ENCODE data around the gene ASAP2. TPM values are rescaled to one million over a fixed set of nuclear protein-coding genes. Genes with fewer than 3 reads are reported as not detected.

Gene ASAP2
- polyA plus RNA-seq, 3 donors = 0.08 to 1.1 (median 0.20) TPM

DNA sequence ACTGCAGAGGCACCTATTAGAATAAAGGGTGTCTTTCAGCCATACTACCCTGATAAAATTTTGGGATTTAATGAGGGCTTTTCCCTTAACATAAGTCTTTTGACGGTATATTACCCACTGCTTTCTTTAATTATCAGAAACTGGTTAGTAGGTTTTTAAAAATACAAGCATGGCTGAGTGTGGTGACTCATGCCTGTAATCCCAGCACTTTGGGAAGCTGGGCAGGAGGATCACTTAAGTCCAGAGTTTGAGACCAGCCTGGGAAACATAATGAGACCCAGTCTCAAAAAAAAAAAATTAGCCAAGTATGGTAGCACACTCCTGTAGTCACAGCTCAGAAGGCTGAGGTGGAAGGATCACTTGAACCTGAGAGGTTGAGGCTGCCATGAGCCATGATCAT is 232.9 kb downstream of the ASAP2 start:
- Histone ChIP-seq H3K9me3 (replicated peaks in 1 of 2; ENCODE audit: control insufficient read depth in 1 of 2, insufficient read depth in 1 of 2, low read length in 2 of 2) (no peaks in the 10 kb centered on the region), H3K4me3 (replicated peaks in 1 of 3; ENCODE audit: low read depth in 2 of 3, low read length in 3 of 3) (no peak overlapping the region), H3K36me3 (replicated peaks in 1 of 2; ENCODE audit: control insufficient read depth in 1 of 2, insufficient read depth in 2 of 2, low read length in 2 of 2) (peaks cover 76 to 95% of the 10 kb centered on the region in 2 donors), H3K9ac (ENCODE audit: insufficient read depth, low read length, poor library complexity, severe bottlenecking) (no peak overlapping the region), H3K27ac (ENCODE audit: low read depth in 1 of 2, low read length in 2 of 2) (no peak overlapping the region), H3K79me2 (ENCODE audit: insufficient read depth, low read length) (no peaks in the 10 kb centered on the region), H2AFZ (ENCODE audit: insufficient read depth, low read depth, low read length, poor library complexity, severe bottlenecking) (no peak overlapping the region), H4K20me1 (ENCODE audit: insufficient read depth, low read length) (no peaks in the 10 kb centered on the region), H3K4me2 (replicated peaks; ENCODE audit: extremely low read depth, low read length, poor library complexity, severe bottlenecking) (no peak overlapping the region), H3K4me1 (ENCODE audit: control insufficient read depth in 1 of 2, insufficient read depth in 2 of 2, low read length in 2 of 2) (no peaks in the 10 kb centered on the region), H3K27me3 (ENCODE audit: control insufficient read depth in 2 of 2, insufficient read depth in 2 of 2, low read length in 2 of 2) (no peaks in the 10 kb centered on the region)
- no peaks in the 10 kb centered on the region for H3K9me3 Mint-ChIP-seq
- H3K27ac Mint-ChIP-seq = no peak overlapping the region
- no CpG with 5 or more reads among the region's 1 CpG for WGBS (ENCODE audit: insufficient coverage)
- no peaks in the 10 kb centered on the region for H3K4me1 Mint-ChIP-seq
- no peak for DNase-seq
- H3K27me3 Mint-ChIP-seq (ENCODE audit: low read depth in 3 of 3) = no peaks in the 10 kb centered on the region
- TF ChIP-seq, protein P1, sequence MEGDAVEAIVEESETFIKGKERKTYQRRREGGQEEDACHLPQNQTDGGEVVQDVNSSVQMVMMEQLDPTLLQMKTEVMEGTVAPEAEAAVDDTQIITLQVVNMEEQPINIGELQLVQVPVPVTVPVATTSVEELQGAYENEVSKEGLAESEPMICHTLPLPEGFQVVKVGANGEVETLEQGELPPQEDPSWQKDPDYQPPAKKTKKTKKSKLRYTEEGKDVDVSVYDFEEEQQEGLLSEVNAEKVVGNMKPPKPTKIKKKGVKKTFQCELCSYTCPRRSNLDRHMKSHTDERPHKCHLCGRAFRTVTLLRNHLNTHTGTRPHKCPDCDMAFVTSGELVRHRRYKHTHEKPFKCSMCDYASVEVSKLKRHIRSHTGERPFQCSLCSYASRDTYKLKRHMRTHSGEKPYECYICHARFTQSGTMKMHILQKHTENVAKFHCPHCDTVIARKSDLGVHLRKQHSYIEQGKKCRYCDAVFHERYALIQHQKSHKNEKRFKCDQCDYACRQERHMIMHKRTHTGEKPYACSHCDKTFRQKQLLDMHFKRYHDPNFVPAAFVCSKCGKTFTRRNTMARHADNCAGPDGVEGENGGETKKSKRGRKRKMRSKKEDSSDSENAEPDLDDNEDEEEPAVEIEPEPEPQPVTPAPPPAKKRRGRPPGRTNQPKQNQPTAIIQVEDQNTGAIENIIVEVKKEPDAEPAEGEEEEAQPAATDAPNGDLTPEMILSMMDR (IDR thresholded peaks at IDR 0.05) = no peak
- H3K4me3 Mint-ChIP-seq = no peak overlapping the region
- peaks cover 68 to 82% of the 10 kb centered on the region in 2 donors for H3K36me3 Mint-ChIP-seq
- intact Hi-C loops (cut with micrococcal nuclease) = no loop called here

DNA sequence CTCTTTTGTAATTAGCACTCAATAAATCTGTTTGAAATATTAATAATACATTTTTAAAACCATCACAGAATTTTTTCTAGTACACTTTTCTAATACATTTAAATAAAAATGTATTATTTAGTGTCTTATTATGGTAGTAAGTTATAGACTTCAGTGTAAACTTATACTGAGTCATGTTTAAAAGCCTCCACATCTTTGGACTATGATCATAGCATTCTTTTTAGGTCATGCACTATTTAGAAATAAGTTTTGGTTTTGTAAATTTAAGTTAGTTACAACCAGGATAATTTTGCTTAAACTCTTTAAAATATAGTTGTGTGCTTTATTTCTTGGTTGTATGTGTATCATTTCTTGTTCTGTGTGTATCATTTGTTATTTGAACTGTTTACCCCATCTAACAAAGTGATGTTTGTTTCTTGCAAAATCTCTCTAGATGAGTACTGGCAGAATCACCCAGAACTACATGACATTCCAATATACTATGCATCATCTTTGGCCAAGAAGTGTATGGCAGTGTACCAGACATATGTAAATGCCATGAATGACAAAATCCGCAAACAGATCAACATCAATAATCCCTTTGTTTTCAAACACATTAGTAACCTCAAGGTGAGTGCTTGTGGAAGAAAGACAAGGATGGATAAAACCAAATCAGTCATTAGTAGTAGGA is 233.6 kb downstream of the ASAP2 start:
- Histone ChIP-seq H3K27ac (ENCODE audit: low read depth in 1 of 2, low read length in 2 of 2) (no peak overlapping the region), H3K4me1 (ENCODE audit: control insufficient read depth in 1 of 2, insufficient read depth in 2 of 2, low read length in 2 of 2) (no peaks in the 10 kb centered on the region), H3K4me2 (replicated peaks; ENCODE audit: extremely low read depth, low read length, poor library complexity, severe bottlenecking) (no peak overlapping the region), H3K27me3 (ENCODE audit: control insufficient read depth in 2 of 2, insufficient read depth in 2 of 2, low read length in 2 of 2) (no peaks in the 10 kb centered on the region), H3K9ac (ENCODE audit: insufficient read depth, low read length, poor library complexity, severe bottlenecking) (no peak overlapping the region), H3K79me2 (ENCODE audit: insufficient read depth, low read length) (no peaks in the 10 kb centered on the region), H3K36me3 (replicated peaks in 1 of 2; ENCODE audit: control insufficient read depth in 1 of 2, insufficient read depth in 2 of 2, low read length in 2 of 2) (peaks cover 79 to 95% of the 10 kb centered on the region in 2 donors), H3K9me3 (replicated peaks in 1 of 2; ENCODE audit: control insufficient read depth in 1 of 2, insufficient read depth in 1 of 2, low read length in 2 of 2) (no peaks in the 10 kb centered on the region), H3K4me3 (replicated peaks in 1 of 3; ENCODE audit: low read depth in 2 of 3, low read length in 3 of 3) (no peak overlapping the region), H2AFZ (ENCODE audit: insufficient read depth, low read depth, low read length, poor library complexity, severe bottlenecking) (no peak overlapping the region), H4K20me1 (ENCODE audit: insufficient read depth, low read length) (no peaks in the 10 kb centered on the region)
- WGBS (ENCODE audit: insufficient coverage) = no CpG with 5 or more reads among the region's 1 CpG
- peaks cover 66 to 85% of the 10 kb centered on the region in 2 donors for H3K36me3 Mint-ChIP-seq
- no peak for DNase-seq
- no peaks in the 10 kb centered on the region for H3K4me1 Mint-ChIP-seq
- TF ChIP-seq, protein P1 (IDR thresholded peaks at IDR 0.05) = no peak
- H3K27ac Mint-ChIP-seq = no peak overlapping the region
- H3K9me3 Mint-ChIP-seq = no peaks in the 10 kb centered on the region
- no peaks in the 10 kb centered on the region for H3K27me3 Mint-ChIP-seq (ENCODE audit: low read depth in 3 of 3)
- intact Hi-C loops (cut with micrococcal nuclease) = no loop called here
- H3K4me3 Mint-ChIP-seq = no peak overlapping the region

Measured in CD14-positive monocyte (primary cell).